Nephron progenitor cell (in vitro differentiated cells): ENCODE data around the gene MATN1.

ENCODE experiments used
- DNase-seq: peaks from one replicate; pipeline ENCODE4 v3.0.0; 2021
- H3K27ac Mint-ChIP-seq: 2 replicates; pipeline ENCODE4 v1.8.0; 2021; ENCODE audit warnings: mild to moderate bottlenecking, moderate library complexity, mixed read lengths
- H3K27me3 Mint-ChIP-seq: 2 replicates; pipeline ENCODE4 v1.8.0; 2021; ENCODE audit warnings: mild to moderate bottlenecking, low read depth, mixed read lengths; ENCODE audit not compliant: poor library complexity
- H3K36me3 Mint-ChIP-seq: 2 replicates; pipeline ENCODE4 v1.8.0; 2021; ENCODE audit warnings: low read depth, mixed read lengths
- H3K4me1 Mint-ChIP-seq: 2 replicates; pipeline ENCODE4 v1.8.0; 2021; ENCODE audit warnings: mixed read lengths
- H3K4me3 Mint-ChIP-seq: 2 replicates; pipeline ENCODE4 v1.8.0; 2021; ENCODE audit warnings: mild to moderate bottlenecking, moderate library complexity, mixed read lengths
- H3K9me3 Mint-ChIP-seq: 2 replicates; pipeline ENCODE4 v1.8.0; 2021; ENCODE audit warnings: mild to moderate bottlenecking, moderate library complexity, mixed read lengths
- CTCF ChIP-seq: fragments of 200-600 bp; sonication (generic); IDR thresholded peaks from 2 replicates; pipeline ENCODE4 v1.5.0; 2021; ENCODE audit warnings: antibody characterized with exemption

MATN1 gene

DNA sequence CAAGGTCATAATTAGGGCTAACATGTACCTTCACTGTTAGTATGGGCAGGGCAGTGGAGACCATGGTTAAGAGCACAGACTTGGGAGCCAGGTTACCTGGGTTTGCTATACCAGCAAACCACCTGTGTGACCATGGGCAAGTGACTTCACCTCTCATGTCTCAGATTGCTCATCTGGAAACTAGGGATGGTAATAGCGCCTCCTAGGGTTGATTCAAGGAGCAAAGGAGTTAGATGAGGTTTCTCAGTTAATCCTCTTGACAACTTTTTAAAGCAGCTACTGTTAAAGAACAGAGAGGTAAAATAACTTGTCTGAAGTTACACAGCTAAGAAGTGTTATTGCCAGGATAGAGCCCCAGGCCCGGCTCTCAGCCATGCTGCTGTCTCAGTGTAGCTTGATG lies 790 bp upstream of the MATN1 start:
- peak; percentile 14 for TF ChIP-seq CTCF
- H3K27ac Mint-ChIP-seq = no peak overlapping the region
- H3K4me1 Mint-ChIP-seq = peaks cover 41% of the 10 kb centered on the region
- no peaks in the 10 kb centered on the region for H3K9me3 Mint-ChIP-seq
- no peak overlapping the region for H3K4me3 Mint-ChIP-seq
- DNase-seq = no peak
- H3K27me3 Mint-ChIP-seq = peaks cover 2% of the 10 kb centered on the region
- no peaks in the 10 kb centered on the region for H3K36me3 Mint-ChIP-seq

DNA sequence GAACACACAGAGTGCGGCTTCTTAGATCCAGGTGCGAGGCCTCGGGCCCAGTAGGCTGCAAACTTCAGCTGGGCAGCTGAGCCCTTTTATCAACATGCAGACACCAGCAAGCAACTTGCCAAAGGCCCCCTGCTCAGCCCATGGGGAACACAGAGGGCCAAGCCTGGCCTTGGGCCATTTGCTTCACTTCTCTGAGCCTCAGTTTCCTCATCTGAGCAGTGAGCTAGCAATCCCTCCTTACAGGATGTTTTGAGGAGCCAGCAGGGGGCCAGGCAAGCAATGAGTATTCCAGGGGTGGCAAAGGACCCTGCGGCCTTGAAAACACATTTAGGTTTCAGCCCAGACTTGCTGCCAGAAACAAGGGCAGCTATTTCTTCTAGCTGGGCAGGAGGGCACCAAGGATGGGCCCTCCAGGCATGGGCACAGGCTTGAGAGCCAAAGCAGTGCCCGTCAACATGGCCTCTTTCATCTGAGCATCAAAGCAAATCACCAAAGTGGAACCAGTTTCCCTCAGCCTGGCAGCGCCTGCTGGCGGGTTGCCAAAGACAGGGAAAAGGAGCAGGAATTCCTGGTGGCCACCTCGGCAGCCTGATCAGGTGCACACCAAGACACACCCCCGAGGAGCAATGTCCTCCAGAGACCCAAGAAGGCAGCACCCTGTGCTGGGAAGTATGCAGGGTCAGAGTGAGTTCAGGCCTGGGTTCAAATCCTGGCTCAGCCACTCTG lies 1.4 kb downstream of the MATN1 start:
- H3K4me1 Mint-ChIP-seq = peaks cover 19% of the 10 kb centered on the region
- DNase-seq = no peak
- H3K36me3 Mint-ChIP-seq = no peaks in the 10 kb centered on the region
- no peak overlapping the region for H3K27ac Mint-ChIP-seq
- H3K27me3 Mint-ChIP-seq = peaks cover 5% of the 10 kb centered on the region
- no peak for TF ChIP-seq CTCF
- no peak overlapping the region for H3K4me3 Mint-ChIP-seq
- H3K9me3 Mint-ChIP-seq = peaks cover 9% of the 10 kb centered on the region

GRCh38 chr1:30721341-30721793 lies 2.0 kb downstream of the MATN1 start:
- H3K4me3 Mint-ChIP-seq = no peak overlapping the region
- H3K36me3 Mint-ChIP-seq = no peaks in the 10 kb centered on the region
- TF ChIP-seq CTCF = no peak
- H3K27ac Mint-ChIP-seq = no peak overlapping the region
- H3K27me3 Mint-ChIP-seq = peaks cover 5% of the 10 kb centered on the region
- peaks cover 15% of the 10 kb centered on the region for H3K4me1 Mint-ChIP-seq
- peaks cover 15% of the 10 kb centered on the region for H3K9me3 Mint-ChIP-seq
- no peak for DNase-seq

DNA sequence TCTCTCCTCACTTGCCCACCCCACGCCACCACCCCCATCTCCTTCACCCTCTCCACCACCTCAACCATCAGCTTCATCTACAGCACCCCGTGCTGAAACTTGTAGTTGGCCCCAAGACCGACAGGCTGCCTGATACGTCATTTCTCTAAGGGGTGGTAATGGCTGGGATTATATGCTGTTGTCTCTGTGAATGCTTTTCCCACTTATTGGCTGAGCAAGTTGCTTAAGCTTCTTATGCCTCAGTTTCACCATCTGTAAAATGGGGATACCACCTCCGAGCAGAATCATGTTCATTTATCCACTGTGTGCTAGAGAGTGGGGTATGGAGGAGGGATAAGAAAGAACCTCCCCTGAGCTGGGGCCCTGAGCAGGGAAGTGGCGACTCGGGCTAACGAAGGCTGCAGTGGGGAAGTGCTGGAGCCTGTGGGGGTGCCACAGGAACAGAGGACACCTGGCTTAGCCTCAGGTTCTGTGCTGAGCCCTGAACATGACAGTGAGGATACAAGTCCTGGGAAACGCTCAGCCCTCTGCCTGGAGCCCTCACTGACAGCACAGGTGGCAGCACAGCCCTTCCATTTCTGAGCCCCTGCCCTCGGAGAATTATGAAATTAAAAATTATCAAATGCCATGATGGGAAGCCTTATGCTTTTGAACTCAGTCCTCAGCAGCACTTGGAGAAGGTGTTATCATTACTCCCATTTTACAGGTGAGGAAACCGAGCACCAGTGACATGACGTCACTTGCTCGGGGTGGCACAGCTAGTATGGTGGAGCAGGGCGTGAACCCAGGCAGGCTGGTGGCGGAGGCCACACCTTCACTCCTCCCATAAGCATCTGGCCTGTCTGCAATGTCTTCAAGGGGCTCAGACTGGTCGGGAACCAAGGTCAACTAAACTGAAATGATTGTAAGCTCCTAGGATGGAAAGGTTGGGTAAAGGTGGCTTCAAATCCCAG lies 2.8 kb downstream of the MATN1 start:
- no peak for DNase-seq
- H3K27ac Mint-ChIP-seq = no peak overlapping the region
- H3K36me3 Mint-ChIP-seq = no peaks in the 10 kb centered on the region
- peaks cover 5% of the 10 kb centered on the region for H3K27me3 Mint-ChIP-seq
- TF ChIP-seq CTCF = no peak
- H3K4me3 Mint-ChIP-seq = no peak overlapping the region
- peaks cover 22% of the 10 kb centered on the region for H3K9me3 Mint-ChIP-seq
- peaks cover 6% of the 10 kb centered on the region for H3K4me1 Mint-ChIP-seq

- Mint-ChIP-seq H3K27me3 (peaks cover 5% of the 10 kb centered on the region), H3K36me3 (no peaks in the 10 kb centered on the region), H3K27ac (no peak overlapping the region), H3K9me3 (peaks cover 24% of the 10 kb centered on the region), H3K4me1 (no peaks in the 10 kb centered on the region), H3K4me3 (peak overlapping the region; percentile 79)
- no peak for DNase-seq
- no peak for TF ChIP-seq CTCF
Observed at GRCh38 chr1:30719406-30720270, 3.7 kb downstream of the MATN1 start.
